ENCODE results near the gene TPGS2.

The TPGS2 gene

GRCh38 chr18:36808681-36809080 is 20.1 kb downstream of the TPGS2 start:
- no peak overlapping the region for H3K4me3 ChIP-seq (ENCODE audit: low read length)
- peak; percentile 33 for DNase-seq (ENCODE audit: low read depth)
- no peak for TF ChIP-seq CTCF (IDR thresholded peaks at IDR 0.05; ENCODE audit: insufficient read depth, low read depth, low read length, missing control alignments)

GRCh38 chr18:36805105-36805504 is 23.7 kb downstream of the TPGS2 start:
- H3K4me3 ChIP-seq (ENCODE audit: low read length), result no peak overlapping the region
- no peak for DNase-seq (ENCODE audit: low read depth)
- no peak for TF ChIP-seq CTCF (IDR thresholded peaks at IDR 0.05; ENCODE audit: insufficient read depth, low read depth, low read length, missing control alignments)

- no peak for TF ChIP-seq CTCF (IDR thresholded peaks at IDR 0.05; ENCODE audit: insufficient read depth, low read depth, low read length, missing control alignments)
- H3K4me3 ChIP-seq (ENCODE audit: low read length), result no peak overlapping the region
- no peak for DNase-seq (ENCODE audit: low read depth)
Measured at GRCh38 chr18:36798738-36799473, 29.9 kb downstream of the TPGS2 start.

GRCh38 chr18:36792634-36793283 is 36.0 kb downstream of the TPGS2 start:
- H3K4me3 ChIP-seq (ENCODE audit: low read length), result no peak overlapping the region
- DNase-seq (ENCODE audit: low read depth), result no peak
- TF ChIP-seq CTCF (IDR thresholded peaks at IDR 0.05; ENCODE audit: insufficient read depth, low read depth, low read length, missing control alignments), result no peak

GRCh38 chr18:36786686-36787085 is 42.1 kb downstream of the TPGS2 start:
- no peak overlapping the region for H3K4me3 ChIP-seq (ENCODE audit: low read length)
- no peak for TF ChIP-seq CTCF (IDR thresholded peaks at IDR 0.05; ENCODE audit: insufficient read depth, low read depth, low read length, missing control alignments)
- peak; percentile 64 for DNase-seq (ENCODE audit: low read depth)

GRCh38 chr18:36783792-36784191 is 45.0 kb downstream of the TPGS2 start:
- H3K4me3 ChIP-seq (ENCODE audit: low read length), result no peak overlapping the region
- DNase-seq (ENCODE audit: low read depth), result no peak
- TF ChIP-seq CTCF (IDR thresholded peaks at IDR 0.05; ENCODE audit: insufficient read depth, low read depth, low read length, missing control alignments), result no peak

All from epithelial cell of esophagus (primary cell).